MM.1S (cell line): ENCODE results near the gene PRKD2.

Experiments used
- EZH2 ChIP-seq: fragments of 300-600 bp; sonication (generic); optimal IDR thresholded peaks from 2 replicates; pipeline ENCODE3; 2017; ENCODE audit warnings: low read depth, mild to moderate bottlenecking, antibody characterized with exemption, low read length, mixed read lengths
- EZH2phosphoT487 ChIP-seq: fragments of 300-600 bp; sonication (generic); IDR thresholded peaks from 2 replicates; pipeline ENCODE4 v1.6.1; 2018; ENCODE audit warnings: antibody characterized with exemption, low read length
- TF ChIP-seq, protein P1 (sequence below): fragments of 300-600 bp; sonication (generic); IDR thresholded peaks from 2 replicates; pipeline ENCODE4 v1.5.1; 2016; ENCODE audit warnings: antibody characterized with exemption, low read length, mixed read lengths

DNA sequence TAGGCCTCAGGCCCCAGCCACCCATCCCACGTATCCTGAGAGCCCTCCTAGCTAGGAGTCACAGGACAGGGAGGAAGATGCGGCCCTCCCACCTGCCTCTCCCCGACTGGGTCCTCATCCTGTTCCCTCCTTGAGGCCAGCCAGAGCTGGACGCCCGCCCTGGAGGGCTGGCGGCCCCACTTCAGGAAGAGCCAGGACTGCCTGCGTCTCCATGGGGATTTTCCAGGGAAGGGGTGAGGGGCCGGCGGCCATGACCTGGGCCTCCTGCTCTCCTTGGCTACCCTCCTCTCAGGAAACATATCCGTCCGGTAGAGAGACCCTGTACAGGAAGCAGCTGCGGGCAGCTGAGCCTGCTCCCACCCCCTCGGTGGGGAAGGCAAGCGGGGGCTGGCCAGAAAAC is 11.3 kb upstream of the PRKD2 start:
- TF ChIP-seq, protein P1, sequence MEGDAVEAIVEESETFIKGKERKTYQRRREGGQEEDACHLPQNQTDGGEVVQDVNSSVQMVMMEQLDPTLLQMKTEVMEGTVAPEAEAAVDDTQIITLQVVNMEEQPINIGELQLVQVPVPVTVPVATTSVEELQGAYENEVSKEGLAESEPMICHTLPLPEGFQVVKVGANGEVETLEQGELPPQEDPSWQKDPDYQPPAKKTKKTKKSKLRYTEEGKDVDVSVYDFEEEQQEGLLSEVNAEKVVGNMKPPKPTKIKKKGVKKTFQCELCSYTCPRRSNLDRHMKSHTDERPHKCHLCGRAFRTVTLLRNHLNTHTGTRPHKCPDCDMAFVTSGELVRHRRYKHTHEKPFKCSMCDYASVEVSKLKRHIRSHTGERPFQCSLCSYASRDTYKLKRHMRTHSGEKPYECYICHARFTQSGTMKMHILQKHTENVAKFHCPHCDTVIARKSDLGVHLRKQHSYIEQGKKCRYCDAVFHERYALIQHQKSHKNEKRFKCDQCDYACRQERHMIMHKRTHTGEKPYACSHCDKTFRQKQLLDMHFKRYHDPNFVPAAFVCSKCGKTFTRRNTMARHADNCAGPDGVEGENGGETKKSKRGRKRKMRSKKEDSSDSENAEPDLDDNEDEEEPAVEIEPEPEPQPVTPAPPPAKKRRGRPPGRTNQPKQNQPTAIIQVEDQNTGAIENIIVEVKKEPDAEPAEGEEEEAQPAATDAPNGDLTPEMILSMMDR, result no peak
- TF ChIP-seq EZH2phosphoT487 (no peak), EZH2 (no peak)
